Subcutaneous adipose tissue (tissue), 4 donors: ENCODE measurements around the gene CORO6. TPM values are rescaled to one million over a fixed set of nuclear protein-coding genes. Genes with fewer than 3 reads are reported as not detected.

Experiments
- total RNA-seq, 4 donors: library from RNA; depleted of rRNA; stranded (reverse); fragments of >200 nt; gene quantifications; one replicate each; pipeline ENCODE4 v1.1.0, GENCODE V29; 2016
- TF ChIP-seq, protein P1 (sequence below): fragments of 450-650 bp; IDR thresholded peaks from one replicate; pipeline ENCODE4 v1.5.1; 2016; ENCODE audit warnings: low read depth, mild to moderate bottlenecking, control low read depth, antibody characterized with exemption, moderate library complexity

The CORO6 gene
- 10 to 100 TPM in 3 of 4 donors, 1 to 10 TPM in 1; 9.3 to 39.6 (median 32.4) TPM for total RNA-seq

GRCh38 chr17:29622337-29623282 is at the start of gene CORO6:
Gene CORO6 (minus strand): TSS chr17:29622912. CDS start chr17:29621421, 1,491 bp downstream.
- TF ChIP-seq, protein P1, sequence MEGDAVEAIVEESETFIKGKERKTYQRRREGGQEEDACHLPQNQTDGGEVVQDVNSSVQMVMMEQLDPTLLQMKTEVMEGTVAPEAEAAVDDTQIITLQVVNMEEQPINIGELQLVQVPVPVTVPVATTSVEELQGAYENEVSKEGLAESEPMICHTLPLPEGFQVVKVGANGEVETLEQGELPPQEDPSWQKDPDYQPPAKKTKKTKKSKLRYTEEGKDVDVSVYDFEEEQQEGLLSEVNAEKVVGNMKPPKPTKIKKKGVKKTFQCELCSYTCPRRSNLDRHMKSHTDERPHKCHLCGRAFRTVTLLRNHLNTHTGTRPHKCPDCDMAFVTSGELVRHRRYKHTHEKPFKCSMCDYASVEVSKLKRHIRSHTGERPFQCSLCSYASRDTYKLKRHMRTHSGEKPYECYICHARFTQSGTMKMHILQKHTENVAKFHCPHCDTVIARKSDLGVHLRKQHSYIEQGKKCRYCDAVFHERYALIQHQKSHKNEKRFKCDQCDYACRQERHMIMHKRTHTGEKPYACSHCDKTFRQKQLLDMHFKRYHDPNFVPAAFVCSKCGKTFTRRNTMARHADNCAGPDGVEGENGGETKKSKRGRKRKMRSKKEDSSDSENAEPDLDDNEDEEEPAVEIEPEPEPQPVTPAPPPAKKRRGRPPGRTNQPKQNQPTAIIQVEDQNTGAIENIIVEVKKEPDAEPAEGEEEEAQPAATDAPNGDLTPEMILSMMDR = no peak

GRCh38 chr17:29671661-29672060 is 48.9 kb upstream of the CORO6 start:
- TF ChIP-seq, protein P1 = no peak

GRCh38 chr17:29669266-29669665 is 46.6 kb upstream of the CORO6 start:
- TF ChIP-seq, protein P1 = no peak

DNA sequence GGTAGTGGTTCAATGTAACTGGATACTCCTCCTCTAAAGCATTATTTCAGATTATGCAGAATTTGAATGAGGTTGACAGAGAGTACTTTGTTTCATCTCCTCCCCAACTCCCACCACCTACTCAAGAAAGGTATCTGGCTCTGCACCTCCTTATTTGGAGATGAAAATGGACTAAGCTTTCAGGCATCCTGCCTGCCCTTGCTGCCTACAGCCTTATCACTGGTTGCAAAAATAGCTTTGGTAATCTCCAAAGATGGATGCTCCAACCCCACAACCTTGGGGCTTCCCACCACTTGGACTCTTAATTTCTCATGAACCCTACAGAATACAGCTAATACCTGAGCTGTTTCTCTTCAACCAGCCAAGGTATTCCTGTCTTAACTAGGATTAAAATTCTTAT is 45.3 kb upstream of the CORO6 start:
- TF ChIP-seq, protein P1 = no peak

- TF ChIP-seq, protein P1 = no peak
These were observed 42.7 kb upstream of the CORO6 start for GRCh38 chr17:29665481-29665810.

DNA sequence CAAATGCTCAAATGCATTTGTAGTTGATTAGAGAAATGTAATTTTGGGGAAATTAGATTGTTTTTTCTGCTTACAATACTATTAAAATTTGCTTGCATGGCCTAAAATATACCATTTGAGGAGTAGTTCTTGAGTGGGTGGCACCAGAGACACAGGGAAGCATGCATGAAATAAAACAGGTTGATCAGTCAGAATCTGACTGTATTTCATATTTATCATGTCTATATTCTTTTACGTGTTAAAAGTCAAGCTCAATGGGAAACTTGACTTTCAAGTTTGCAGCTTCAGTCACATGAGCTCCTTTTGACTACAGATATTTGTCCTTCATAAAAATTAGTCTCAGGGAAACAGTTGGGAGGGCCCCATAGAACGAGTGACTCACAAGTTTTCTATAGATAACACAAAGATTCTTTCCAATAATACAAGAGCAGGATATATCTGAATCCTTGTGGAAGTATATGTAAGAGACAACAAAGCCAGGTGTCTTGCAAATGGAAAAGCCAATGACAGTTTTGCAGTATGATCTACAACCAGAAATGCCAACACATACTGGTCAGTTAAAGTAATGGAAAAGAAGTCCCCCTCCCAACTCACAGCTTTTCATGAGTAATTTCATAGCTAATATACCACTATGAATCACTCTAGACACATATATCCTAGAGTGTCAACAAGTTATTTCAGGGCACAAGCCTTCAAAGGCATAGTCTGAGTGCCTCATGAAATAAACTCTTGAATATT is 42.2 kb upstream of the CORO6 start:
- TF ChIP-seq, protein P1 = no peak

DNA sequence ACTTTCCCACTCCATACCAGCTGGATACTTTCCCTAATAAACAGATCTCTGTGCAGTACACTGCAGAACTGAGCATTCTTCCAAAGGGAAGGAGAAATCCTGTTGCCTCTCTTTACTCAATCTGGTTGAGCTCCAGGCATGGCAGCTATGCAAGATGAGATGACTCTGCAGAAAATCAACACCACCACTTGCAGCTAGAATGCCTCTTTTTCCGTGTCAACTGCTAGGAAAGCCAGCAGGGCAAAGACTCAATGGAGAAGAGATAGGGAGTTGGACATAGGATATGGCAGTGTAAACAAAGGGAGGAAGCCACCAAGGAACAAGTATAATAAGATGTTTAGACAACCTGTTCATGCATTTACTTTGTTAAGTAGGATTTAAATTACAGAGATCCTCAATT is 40.4 kb upstream of the CORO6 start:
- TF ChIP-seq, protein P1 = no peak
